ENCODE measurements around the gene FASTKD2. TPM values are rescaled to one million over a fixed set of nuclear protein-coding genes. Genes with fewer than 3 reads are reported as not detected.

Gene FASTKD2
- total and polyA plus RNA-seq, 2 of the 4 experiments (the other 2 are of a cell fraction): 17.6 to 50.4 TPM

GRCh38 chr2:206833291-206833690 lies 67.9 kb downstream of the FASTKD2 start:
- H3K18ac ChIP-seq (ENCODE audit: low read depth, low read length): no peak overlapping the region
- no peak overlapping the region for H2AFZ ChIP-seq (replicated peaks; ENCODE audit: low read length, poor library complexity)
- H3K27ac ChIP-seq (ENCODE audit: insufficient read depth, low read length): no peak overlapping the region
- H4K91ac ChIP-seq (ENCODE audit: insufficient read depth, low read depth, low read length): no peak overlapping the region
- H3K4me3 ChIP-seq (ENCODE audit: insufficient read depth, low read depth, low read length): no peak overlapping the region
- dilution Hi-C loops (cut with HindIII; ENCODE audit: low sequenced_read_pairs, unreplicated experiment): no loop called here
- no peak overlapping the region for H3K14ac ChIP-seq (replicated peaks; ENCODE audit: low read depth, low read length)
- H3K36me3 ChIP-seq (ENCODE audit: control insufficient read depth, insufficient read depth, low read length): no peaks in the 10 kb centered on the region
- no peaks in the 10 kb centered on the region for H3K4me1 ChIP-seq (ENCODE audit: control insufficient read depth, insufficient read depth, low read length)
- no peak overlapping the region for H3K9ac ChIP-seq (ENCODE audit: low read depth, low read length)
- TF ChIP-seq POLR2A (IDR thresholded peaks at IDR 0.05; ENCODE audit: low read depth, low read length) (no peak), MAFK (IDR thresholded peaks at IDR 0.05; ENCODE audit: low read depth, low read length) (0 out of 2 replicates have a peak, but pooled peaks have one; percentile 19), RAD21 (IDR thresholded peaks at IDR 0.05; ENCODE audit: low read length) (no peak)
- ATAC-seq (ENCODE audit: low read depth): no peak
- no peak overlapping the region for H2BK120ac ChIP-seq (ENCODE audit: low read depth, low read length)
- in situ Hi-C loops (cut with MboI; ENCODE audit: low sequenced_read_pairs): no loop called here
- H4K5ac ChIP-seq (ENCODE audit: low read depth, low read length): no peak overlapping the region
- H3K9me3 ChIP-seq (ENCODE audit: control insufficient read depth, insufficient read depth, low read length): no peaks in the 10 kb centered on the region
- DNase-seq: no peak
- no peak overlapping the region for H3K23ac ChIP-seq (ENCODE audit: low read depth, low read length)
- no peaks in the 10 kb centered on the region for H4K20me1 ChIP-seq (ENCODE audit: insufficient read depth, low read length)
- WGBS, 2 experiments (ENCODE audit: extremely low coverage in 2 of 2, insufficient read length in 1 of 2): 100% methylated on average over 2 of the region's 3 CpGs; no CpG with 5 or more reads in 1 of the 2 experiments
- POLR2A ChIA-PET (ENCODE audit: unreplicated experiment): no interaction called here
- BruUV-seq (replicated peaks): no TSS peak
- no peak overlapping the region for H3K56ac ChIP-seq (ENCODE audit: extremely low read depth, insufficient read depth, low read length)
- H3K9me1 ChIP-seq (ENCODE audit: insufficient read depth, low read length): no peaks in the 10 kb centered on the region
- H3K4me2 ChIP-seq (ENCODE audit: low read depth, low read length): no peak overlapping the region
- no peaks in the 10 kb centered on the region for H3K27me3 ChIP-seq (ENCODE audit: control insufficient read depth, insufficient read depth, low read length)
- intact Hi-C loops (cut with micrococcal nuclease): no loop called here
- H2BK20ac ChIP-seq (ENCODE audit: low read depth, low read length): no peak overlapping the region
- no peak overlapping the region for H3K4ac ChIP-seq (ENCODE audit: low read depth, low read length)
- no peak overlapping the region for H2AK9ac ChIP-seq (replicated peaks; ENCODE audit: low read depth, low read length, poor library complexity)
- no peaks in the 10 kb centered on the region for H3K79me1 ChIP-seq (ENCODE audit: low read depth in 1 of 2, low read length in 2 of 2)
- H2AK5ac ChIP-seq (ENCODE audit: low read depth, low read length): no peak overlapping the region
- no peak overlapping the region for H2BK5ac ChIP-seq (ENCODE audit: low read depth, low read length, poor library complexity, severe bottlenecking)
- CTCF ChIA-PET: no interaction called here
- no peak overlapping the region for H2BK15ac ChIP-seq (ENCODE audit: low read depth, low read length)
- H4K8ac ChIP-seq (ENCODE audit: low read depth in 2 of 2, low read length in 2 of 2): no peak overlapping the region
